T47D (cell line): ENCODE results near the gene ASL.
"Not testable (repeated sequence)": the region's sequence is repeated elsewhere in the genome, so short reads cannot be mapped to it uniquely, and the experiment has no call there.

Source experiments
- DNase-seq, 2 experiments: peaks; one replicate each; pipeline versions ENCODE4 v3.0.0 to v3.0.0-alpha.2; 2011 to 2012; ENCODE audit warnings: low read depth in 1 of 2, low spot score in 1 of 2
- JUND ChIP-seq: IDR thresholded peaks from 2 replicates; pipeline ENCODE4 v1.6.1; 2012; ENCODE audit warnings: low read depth
- in situ Hi-C: cut with HindIII; loops from 2 replicates; pipeline ENCODE4 v1.10.0; 2016; ENCODE audit warnings: low sequenced_read_pairs, low pct_unique_long_range_greater_than_20kb

The ASL gene

GRCh38 chr7:66050990-66051448 lies 24.6 kb upstream of the ASL start:
- TF ChIP-seq JUND, result no peak
- DNase-seq, result peak; percentile 33 to 78
- in situ Hi-C loops, result no loop called here

DNA sequence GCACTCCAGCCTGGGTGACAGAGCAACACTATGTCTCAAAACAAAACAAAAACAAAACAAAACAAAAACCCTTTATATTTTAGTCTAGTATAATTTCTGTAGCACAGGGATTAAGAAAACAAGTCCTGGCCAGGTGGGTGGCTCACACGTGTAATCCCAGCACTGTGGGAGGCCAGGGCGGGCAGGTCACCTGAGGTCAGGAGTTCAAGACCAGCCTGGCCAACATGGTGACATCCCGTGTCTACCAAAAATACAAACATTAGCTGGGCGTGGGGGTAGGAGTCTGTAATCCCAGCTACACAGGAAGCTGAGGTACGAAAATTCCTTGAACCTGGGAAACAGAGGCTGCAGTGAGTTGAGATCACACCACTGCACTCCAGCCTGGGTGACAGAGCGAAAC lies 23.2 kb upstream of the ASL start:
- in situ Hi-C loops, result no loop called here
- no peak for TF ChIP-seq JUND
- no peak for DNase-seq

- in situ Hi-C loops, result no loop called here
- DNase-seq, result no peak
- no peak for TF ChIP-seq JUND
These were observed 21.6 kb upstream of the ASL start for GRCh38 chr7:66054063-66054462.

- DNase-seq, result no peak
- in situ Hi-C loops, result no loop called here
- no peak for TF ChIP-seq JUND
These were observed 20.2 kb upstream of the ASL start for GRCh38 chr7:66055321-66055956.

DNA sequence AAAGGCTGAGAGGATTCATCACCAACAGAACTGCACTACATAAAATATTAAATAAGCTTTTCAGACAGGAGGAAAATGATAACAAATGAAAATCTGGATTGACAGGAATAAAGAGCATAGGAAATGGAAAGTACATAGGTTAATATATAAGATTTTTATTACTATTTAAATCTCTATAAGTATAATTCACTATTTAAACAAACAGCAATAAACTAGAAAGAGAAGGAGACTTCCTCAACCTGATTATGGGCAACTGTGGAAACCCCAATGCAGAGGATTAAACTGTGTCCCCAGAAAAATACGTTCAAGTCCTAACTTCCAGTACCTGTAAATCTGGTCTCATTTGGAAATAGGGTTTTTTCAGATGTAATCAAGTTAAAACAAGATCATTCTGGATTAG lies 14.8 kb upstream of the ASL start:
- TF ChIP-seq JUND, result no peak
- in situ Hi-C loops, result no loop called here
- no peak for DNase-seq

DNA sequence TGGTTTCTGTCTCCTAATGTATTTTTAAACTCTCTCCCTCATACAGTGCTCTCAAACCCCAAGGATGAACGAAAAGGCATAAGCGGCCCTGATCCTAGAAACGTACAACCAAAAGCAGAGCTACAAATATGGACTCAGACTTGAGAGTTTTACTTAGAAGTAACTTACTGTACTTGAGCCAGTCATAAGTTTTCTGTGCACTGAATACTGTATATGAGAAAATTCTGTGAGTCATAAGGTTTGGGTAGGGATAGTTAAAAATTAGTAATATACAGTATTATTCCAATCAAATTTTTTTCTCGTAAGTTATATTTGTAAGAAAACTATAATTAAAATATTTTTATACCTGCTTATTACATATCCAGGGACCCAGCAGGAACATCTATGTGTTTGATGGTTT lies 5.9 kb upstream of the ASL start:
- no peak for DNase-seq
- in situ Hi-C loops, result no loop called here
- TF ChIP-seq JUND, result no peak

DNA sequence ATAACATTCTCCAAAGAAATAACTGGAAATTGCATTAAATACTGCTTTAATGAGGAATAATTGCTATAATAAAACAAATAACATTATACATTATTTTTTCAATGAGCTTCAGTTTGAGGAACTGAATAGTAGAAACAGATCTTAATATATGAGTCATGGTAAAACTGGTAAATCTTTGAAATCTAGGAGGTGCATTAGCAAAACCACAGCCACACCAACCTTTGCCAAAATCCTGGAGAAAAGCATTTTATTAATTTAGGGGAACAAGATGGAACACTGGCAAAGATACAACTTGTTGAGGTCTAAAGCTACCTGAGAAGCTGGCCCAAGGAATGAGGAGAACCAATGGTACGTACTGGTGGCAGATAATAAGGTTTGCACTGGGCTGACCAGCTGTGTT lies 5.4 kb upstream of the ASL start:
- DNase-seq, result no peak
- no peak for TF ChIP-seq JUND
- in situ Hi-C loops, result no loop called here

- in situ Hi-C loops, result not testable (repeated sequence)
- DNase-seq, result peak in 1 of 2 experiments; percentile 63
These were observed 3.4 kb upstream of the ASL start for GRCh38 chr7:66072208-66072607.

DNA sequence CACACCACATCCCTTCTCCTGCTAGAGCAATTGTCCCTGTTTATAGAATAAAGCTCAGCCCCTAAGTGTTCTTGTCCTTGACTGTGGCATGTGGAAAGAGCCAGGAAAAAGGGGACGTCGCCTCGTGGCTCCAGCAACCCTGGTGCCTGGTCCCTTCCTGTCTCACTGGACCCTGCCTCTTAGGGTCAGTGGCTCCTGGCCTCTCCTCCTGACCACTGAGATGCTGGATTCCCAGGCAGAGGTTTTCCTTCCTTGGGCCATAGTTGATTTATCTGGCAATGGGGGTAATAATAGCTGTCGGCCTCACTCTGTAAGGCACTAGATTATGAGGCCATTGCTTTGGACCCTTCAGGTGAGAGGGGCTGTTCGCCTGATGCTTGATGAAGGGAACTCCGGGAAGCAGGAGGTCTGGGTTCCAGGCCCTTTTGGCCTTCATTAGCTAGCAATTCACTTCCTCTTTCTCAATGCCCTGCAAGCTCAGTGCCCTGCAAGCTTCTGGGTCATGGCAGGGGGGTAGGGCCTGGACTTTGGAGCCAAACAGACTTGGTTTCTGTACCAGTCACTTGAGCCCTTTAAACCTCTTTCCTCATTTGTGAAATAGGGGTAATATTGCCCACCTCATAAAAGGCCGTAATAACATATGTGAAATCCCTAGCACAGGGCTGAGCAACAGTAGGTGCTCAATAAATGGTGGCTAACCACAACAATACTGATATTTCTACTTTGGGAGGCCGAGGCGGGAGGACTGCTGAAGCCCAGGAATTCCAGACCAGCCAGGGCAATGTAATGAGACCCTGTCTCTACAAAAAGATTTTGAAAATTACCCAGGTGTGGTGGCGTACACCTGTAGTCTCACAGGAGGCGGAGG lies 1.1 kb downstream of the ASL start:
- DNase-seq, result no peak
- in situ Hi-C loops, result no loop called here
- no peak for TF ChIP-seq JUND

DNA sequence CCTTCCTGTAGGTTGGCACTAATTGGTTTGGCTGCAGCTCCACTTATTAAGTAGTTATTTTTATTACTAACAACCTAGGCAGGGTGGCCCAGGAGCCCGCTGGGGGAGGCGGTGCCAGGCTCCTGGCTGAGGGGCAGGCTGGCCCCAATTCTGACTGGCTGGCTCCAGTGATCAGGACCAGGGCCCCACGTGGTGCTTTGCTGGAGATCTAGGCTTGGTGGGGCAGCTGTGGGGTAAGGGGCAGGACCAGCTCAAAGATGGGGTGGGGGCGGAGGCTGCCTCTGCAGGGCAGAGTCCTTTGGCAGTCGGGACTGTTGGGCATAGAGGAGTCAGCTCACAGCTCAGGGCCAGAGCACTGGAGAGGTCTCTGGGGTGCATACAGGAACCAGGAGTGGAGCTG lies 2.4 kb downstream of the ASL start:
- in situ Hi-C loops, result no loop called here
- no peak for TF ChIP-seq JUND
- no peak for DNase-seq

GRCh38 chr7:66082083-66082482 lies 6.5 kb downstream of the ASL start:
- in situ Hi-C loops, result no loop called here
- no peak for TF ChIP-seq JUND
- DNase-seq, result no peak

DNA sequence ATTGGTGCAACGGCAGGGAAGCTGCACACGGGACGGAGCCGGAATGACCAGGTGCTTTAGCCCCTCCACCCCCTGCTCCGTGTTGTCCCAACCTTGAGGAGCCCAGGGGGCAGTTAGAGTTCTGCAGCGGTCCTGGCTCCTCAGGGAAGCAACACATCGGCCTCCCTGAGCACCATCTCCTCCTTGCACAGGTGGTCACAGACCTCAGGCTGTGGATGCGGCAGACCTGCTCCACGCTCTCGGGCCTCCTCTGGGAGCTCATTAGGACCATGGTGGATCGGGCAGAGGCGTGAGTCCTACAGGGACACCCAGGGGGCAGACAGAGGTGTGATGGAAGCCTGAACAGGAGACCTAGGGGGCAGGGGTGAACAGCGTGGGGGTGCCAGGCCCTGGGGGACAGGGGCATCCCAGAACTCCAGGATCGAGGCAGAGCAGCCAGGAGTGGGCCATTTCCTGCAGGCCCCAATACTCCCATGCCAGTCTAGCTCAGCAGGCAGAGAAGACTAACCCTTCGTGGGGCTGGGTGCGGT lies 7.3 kb downstream of the ASL start:
- no peak for TF ChIP-seq JUND
- in situ Hi-C loops, result no loop called here
- DNase-seq, result no peak

- in situ Hi-C loops, result no loop called here
- no peak for DNase-seq
- TF ChIP-seq JUND, result no peak
These were observed 8.1 kb downstream of the ASL start for GRCh38 chr7:66083677-66084076.
